HG03103 (cell line): Measurements from ENCODE around the gene UGT1A3.
A peak's percentile ranks its signal among the peaks of the same experiment; 100 is the strongest.
"Not testable (repeated sequence)": the region's sequence is repeated elsewhere in the genome, so short reads cannot be mapped to it uniquely, and the experiment has no call there.

Source experiments
- ATAC-seq: cut with Tn5 transposase; IDR thresholded peaks from one replicate; pipeline ENCODE4 v1.9.1; 2021; ENCODE audit warnings: low read depth; ENCODE audit not compliant: unreplicated experiment

UGT1A3 gene

GRCh38 chr2:233707940-233708644, 20.8 kb upstream of the UGT1A3 start:
- no peak for ATAC-seq

DNA sequence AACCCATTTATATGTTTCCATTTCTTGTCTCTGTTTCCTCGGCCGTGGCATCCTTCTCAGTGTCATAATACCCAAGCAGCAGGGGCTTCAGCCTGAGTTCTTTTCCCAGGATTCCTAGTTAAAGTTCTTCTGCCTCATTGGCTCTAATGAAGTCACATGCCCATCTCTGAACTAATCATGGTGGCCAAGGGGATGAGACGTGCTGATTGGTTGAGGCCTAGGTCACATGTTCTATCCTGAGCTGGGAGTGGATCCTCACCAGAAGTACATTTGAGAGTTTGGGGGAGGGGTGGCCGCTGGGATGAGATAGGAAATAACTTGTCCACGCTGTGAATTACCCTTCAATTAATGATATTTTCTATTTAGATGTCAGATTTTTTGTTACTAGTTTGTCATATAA, 19.9 kb upstream of the UGT1A3 start:
- no peak for ATAC-seq

DNA sequence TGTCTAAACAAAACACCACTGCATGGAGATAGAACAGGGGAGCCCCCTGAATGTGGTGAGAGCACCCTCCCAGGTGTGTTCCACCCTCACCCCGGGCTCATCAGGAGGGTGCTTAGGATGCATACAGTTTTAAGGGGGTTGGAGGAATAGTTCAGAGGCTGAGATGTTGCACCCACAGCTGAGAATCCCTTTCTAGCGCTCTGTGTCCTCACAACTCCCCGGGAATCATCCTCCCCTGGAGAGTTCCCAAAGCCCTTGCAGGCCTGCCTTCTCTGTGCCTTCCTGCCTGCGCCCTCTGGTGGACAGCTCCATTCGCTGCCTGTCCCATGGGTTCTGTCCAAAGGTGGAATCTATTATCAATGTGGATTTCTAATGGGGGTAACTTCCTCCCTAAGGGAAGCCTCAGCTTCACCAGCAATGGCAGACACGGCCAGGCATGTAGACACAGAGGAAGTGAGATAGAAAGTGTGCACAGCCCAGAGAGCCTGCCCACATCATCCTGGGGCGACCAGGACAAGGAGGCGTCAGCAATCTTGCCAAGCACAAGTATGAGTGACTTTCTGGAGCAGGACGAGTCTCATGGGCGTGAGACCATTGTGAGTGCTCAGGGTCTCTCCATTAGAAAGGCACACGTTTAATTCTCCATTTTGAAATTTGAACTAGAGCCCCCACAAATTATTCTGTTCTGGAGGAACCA, 17.4 kb upstream of the UGT1A3 start:
- ATAC-seq: peak; percentile 60

DNA sequence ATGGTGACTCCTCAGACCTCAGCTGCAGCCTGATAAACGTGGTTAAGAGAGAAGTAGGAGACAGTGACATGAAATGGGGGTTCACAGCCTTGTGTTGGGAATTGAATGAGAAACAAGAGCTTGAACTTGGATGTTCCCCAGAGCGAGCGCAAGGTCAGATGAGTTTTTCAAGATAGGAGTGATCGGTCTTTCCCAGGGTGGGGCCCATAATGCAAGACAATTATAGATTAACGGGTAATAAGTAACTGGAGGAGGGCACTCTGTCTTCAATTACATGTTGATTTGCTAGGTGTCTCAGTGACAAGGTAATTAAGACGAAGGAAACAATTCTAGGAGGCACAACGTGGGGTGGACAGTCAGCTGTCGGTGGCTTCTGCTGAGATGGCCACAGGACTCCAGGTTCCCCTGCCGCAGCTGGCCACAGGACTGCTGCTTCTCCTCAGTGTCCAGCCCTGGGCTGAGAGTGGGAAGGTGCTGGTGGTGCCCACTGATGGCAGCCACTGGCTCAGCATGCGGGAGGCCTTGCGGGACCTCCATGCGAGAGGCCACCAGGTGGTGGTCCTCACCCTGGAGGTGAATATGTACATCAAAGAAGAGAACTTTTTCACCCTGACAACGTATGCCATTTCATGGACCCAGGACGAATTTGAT, 16.1 kb upstream of the UGT1A3 start, which contains the start of gene UGT1A5:
UGT1A5 (plus strand) TSS at position 297 of the 651 bp plus-strand sequence; CDS start at position 382, 85 bp downstream.
- no peak for ATAC-seq

DNA sequence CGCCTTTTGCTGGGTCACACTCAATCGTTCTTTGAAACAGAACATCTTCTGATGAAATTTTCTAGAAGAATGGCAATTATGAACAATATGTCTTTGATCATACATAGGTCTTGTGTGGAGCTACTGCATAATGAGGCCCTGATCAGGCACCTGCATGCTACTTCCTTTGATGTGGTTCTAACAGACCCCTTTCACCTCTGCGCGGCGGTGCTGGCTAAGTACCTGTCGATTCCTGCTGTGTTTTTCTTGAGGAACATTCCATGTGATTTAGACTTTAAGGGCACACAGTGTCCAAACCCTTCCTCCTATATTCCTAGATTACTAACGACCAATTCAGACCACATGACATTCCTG, 15.6 kb upstream of the UGT1A3 start:
- no peak for ATAC-seq

DNA sequence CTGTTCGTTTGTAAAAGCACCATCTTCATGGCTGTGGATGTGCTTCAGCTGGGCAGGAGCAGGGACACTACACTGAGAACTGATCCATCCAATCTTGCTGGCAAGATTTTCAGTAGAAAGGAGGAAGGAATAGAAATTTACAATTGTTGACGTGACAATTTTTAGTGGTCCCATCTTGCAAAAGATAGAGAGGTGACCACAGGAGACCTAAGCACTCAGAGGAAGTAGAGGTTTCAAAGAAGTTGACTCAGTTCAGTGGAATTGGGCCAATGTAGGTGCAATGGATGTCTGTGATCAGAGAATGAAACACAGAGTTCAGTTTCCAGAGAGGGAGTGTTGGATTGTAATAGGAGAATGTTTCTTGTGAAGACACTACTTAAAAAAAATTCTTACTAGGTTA, 14.7 kb upstream of the UGT1A3 start:
- ATAC-seq: no peak

DNA sequence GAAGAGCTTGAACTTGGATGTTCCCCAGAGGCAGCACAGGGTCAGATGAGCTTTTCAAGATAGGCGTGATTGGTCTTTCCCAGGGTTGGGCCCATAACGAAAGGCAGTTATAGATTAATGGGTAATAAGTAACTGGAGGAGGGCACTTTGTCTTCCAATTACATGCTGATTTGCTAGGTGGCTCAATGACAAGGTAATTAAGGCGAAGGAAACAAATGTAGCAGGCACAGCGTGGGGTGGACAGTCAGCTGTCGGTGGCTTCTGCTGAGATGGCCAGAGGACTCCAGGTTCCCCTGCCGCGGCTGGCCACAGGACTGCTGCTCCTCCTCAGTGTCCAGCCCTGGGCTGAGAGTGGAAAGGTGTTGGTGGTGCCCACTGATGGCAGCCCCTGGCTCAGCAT, 10.3 kb upstream of the UGT1A3 start, which contains the start of gene UGT1A4:
UGT1A4 (plus strand) TSS at position 185 of the 400 bp plus-strand sequence; CDS start at position 270, 85 bp downstream.
- no peak for ATAC-seq

DNA sequence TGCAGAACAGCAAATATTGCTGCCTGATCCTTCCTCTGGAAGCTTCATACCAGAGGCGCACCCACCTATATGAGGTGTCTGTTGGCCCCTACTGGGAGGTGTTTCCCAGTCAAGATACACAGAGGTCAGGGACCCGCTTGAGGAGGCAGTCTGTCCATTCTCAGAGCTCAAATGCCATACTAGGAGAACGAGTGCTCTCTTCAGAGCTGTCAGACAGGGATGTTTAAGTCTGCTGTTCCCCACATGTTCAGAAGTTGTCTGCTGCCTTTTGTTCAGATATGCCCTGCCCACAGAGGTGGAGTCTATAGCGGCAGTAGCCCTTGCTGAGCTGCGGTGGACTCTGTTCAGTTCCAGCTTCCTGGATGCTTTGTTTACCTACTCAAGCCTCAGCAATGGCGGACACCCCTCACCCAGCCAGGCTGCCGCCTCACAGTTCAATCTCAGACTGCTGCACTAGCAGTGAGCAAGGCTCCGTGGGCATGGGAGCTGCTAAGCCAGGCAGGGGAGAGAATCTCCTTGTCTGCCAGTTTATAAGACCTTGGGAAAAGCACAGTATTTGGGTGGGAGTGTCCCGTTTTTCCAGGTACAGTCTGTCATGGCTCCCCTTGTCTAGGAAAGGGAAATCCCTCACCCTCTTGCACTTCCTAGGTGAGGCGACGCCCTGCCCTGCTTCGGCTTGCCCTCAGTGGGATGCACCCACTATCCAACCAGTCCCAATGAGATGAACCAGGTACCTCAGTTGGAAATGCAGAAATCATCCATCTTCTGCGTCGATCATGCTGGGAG, 8.2 kb downstream of the UGT1A3 start:
- ATAC-seq: not testable (repeated sequence)

DNA sequence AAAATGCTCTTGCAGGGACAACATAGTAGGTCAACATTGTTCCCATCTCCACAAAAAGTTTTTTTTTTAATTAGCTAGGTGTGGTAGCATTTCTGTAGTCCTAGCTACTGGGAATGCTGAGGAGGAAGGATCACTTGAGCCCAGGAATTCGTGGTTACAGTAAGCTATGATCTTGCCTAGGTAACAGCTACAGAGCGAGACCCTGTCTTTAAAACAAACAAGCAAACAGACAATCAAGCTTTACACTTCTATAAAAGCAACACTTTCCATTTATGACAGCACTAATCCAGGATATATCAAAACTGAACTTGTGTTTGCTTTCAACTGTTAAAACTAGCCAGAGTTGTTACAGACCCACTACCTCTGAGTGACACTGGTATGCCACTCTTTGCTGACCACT, 12.0 kb downstream of the UGT1A3 start:
- ATAC-seq: no peak

DNA sequence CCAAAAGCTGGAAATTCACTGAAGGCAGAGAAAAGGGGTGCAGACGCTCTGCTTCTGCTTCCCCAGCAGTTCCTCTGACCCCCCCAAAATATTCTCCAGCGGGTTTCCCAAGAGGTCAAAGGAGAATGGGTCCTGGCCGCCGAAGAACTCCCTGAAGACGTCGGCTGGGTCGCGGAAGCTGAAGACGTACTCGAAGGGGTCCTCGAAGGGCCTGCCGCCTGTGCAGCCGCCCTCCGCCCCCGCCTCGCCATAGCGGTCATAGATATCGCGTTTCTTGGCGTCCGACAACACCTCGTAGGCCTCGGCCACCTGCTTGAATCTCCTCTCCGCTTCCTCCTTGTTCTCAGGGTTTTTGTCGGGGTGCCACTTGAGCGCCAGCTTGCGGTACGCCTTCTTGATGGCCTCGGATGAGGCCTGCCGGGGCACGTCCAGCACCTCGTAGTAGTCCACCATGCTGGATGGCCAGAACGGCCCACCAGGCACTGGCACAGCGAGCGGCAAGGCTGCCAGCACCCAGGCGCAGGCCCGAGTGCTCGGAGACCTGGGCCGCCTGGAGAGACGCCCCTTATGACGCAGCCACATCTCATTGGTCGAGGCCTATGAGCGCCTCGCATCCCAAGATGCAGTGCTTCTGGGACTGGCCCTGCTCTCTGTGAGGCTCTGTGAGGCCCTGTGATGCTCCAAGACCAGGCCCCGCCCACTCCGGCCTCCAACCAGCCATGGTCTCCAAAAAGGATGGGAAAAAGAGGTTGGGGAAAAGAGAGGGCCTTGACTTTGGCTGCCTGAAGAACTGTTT, 14.8 kb downstream of the UGT1A3 start:
- no peak for ATAC-seq

- ATAC-seq: no peak
Measured at GRCh38 chr2:233745073-233745755, 16.4 kb downstream of the UGT1A3 start.

DNA sequence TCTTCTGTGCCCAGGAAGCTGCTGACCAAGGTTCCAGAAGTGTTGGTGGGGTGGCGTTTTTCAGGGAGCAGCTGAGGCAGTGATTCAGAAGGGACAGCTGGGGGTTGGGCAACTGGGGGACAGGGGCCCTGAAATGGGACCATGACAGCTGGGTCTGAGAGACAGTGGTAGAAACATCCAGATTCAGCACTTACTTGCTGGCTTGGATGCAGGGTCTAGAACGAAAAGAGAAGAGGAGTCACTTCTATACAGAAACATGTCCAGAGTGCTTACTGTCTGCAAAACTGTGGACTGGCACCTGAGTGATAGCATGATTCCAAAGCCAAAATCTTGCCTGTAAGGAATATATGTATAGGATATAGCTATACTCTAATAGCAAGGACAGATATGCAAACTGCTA, 17.0 kb downstream of the UGT1A3 start:
- not testable (repeated sequence) for ATAC-seq

DNA sequence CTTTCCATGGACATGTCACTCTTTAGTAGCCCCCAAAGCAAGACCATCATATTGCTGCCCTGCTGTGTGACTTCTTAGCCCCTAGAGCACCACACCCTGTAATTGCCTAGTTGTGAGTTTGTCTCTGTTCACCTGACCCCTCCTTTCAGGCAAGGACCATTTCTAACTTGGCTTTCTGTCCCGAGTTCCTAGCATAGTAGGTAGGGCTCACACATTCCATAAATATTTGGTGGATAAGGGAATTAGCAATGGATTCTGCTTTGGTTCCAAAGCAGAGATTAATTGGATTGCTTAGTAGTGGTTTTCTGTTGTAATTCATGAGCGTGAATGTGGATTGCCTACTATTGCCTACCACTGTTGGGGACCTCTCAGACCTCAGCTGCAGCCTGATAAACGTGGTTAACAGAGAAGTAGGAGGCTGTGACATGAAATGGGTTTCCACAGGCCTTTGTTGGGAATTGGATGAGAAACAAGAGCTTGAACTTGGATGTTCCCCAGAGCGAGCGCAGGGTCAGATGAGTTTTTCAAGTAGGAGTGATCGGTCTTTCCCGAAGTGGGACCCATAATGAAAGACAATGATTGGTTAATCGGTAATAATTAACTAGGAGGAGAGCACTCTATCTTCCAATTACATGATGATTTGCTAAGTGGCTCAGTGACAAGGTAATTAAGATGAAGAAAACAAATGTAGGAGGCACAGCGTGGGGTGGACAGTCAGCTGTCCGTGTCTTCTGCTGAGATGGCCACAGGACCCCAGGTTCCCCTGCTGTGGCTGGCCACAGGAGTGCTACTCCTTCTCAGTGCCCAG, 17.8 kb downstream of the UGT1A3 start:
- ATAC-seq: no peak

- ATAC-seq: no peak
Measured at GRCh38 chr2:233747283-233747544, 18.4 kb downstream of the UGT1A3 start.

- not testable (repeated sequence) for ATAC-seq
Measured at GRCh38 chr2:233750689-233751088, 21.8 kb downstream of the UGT1A3 start.

- not testable (repeated sequence) for ATAC-seq
Measured at GRCh38 chr2:233751212-233752009, 22.6 kb downstream of the UGT1A3 start.

GRCh38 chr2:233754872-233755611, 26.2 kb downstream of the UGT1A3 start:
- ATAC-seq: no peak
